GM12872 (cell line): Measurements from ENCODE around the gene ANKRD11.

Experiments
- TF ChIP-seq, protein P1 (sequence below): IDR thresholded peaks from 3 replicates; pipeline ENCODE4 v1.5.1; 2011; ENCODE audit warnings: low read depth, mild to moderate bottlenecking, low read length, moderate library complexity; ENCODE audit not compliant: insufficient read depth

Gene ANKRD11

DNA sequence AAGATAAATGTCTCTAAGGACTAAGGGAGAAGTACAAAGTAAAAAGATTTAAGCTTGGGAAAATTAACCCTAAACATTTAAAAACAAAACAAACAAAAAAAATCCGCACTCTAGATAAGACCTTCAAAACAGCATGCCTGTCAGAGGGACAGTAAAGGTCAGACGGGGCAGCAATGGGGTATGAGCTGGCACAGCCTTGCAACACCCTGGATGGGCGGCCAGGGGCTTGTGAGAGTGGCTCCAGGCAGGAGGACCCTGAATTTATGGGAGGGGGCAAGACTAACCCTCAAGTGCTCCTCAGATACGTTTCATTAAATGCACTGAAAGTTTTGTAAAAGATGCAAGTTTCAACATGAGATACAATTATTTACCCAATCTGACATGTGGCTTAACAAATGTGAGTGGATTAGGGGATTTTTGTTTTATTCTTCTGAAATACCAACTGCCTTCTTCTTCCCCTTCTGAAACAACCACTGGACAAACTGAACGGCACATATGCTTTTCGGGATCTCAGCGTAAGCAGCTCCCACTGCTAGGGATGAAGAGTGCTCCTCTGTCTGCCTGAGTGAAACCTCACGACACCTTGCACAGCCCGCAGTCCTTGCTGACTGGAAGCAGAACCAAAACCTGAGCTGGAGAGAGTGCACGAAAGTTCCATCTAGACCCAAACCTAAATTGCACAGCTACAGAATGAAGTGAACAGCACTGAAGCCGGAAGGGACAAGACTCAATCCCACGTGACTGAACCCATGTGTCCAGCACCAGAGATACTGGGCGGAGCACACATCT lies 128.4 kb downstream of the ANKRD11 start:
- TF ChIP-seq, protein P1, sequence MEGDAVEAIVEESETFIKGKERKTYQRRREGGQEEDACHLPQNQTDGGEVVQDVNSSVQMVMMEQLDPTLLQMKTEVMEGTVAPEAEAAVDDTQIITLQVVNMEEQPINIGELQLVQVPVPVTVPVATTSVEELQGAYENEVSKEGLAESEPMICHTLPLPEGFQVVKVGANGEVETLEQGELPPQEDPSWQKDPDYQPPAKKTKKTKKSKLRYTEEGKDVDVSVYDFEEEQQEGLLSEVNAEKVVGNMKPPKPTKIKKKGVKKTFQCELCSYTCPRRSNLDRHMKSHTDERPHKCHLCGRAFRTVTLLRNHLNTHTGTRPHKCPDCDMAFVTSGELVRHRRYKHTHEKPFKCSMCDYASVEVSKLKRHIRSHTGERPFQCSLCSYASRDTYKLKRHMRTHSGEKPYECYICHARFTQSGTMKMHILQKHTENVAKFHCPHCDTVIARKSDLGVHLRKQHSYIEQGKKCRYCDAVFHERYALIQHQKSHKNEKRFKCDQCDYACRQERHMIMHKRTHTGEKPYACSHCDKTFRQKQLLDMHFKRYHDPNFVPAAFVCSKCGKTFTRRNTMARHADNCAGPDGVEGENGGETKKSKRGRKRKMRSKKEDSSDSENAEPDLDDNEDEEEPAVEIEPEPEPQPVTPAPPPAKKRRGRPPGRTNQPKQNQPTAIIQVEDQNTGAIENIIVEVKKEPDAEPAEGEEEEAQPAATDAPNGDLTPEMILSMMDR: no peak

DNA sequence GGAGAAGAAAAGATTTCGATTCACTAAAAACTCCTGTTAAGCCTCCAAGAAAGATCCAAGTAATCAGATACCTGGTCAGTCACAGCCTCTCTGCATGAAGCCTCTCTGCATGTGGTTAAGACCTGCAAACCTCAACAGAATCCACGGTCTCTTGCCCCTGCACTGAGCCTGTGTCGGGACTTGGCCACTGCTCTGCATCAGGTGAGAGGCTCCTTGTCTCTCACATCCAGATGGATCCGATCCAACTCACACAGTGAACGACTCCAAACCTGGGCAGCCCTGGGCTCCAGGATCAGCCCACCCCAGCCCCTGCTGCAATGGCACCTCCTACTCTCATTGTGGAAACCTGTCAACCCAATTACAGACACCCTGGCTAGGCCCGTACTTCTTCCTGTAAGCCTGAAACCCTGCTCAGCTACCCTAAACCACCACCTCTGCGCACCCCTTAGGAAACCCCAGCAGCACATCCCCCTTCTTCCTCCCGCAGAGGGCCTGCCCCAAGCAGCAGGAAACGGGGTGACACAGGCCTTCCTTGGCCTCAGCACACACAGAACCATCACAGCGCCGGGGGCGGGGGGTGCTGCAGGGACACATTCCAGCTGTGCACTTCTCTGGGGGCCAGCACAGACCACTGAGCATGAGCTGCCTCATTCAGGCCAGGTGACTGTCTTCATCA lies 129.5 kb downstream of the ANKRD11 start:
- TF ChIP-seq, protein P1: no peak

DNA sequence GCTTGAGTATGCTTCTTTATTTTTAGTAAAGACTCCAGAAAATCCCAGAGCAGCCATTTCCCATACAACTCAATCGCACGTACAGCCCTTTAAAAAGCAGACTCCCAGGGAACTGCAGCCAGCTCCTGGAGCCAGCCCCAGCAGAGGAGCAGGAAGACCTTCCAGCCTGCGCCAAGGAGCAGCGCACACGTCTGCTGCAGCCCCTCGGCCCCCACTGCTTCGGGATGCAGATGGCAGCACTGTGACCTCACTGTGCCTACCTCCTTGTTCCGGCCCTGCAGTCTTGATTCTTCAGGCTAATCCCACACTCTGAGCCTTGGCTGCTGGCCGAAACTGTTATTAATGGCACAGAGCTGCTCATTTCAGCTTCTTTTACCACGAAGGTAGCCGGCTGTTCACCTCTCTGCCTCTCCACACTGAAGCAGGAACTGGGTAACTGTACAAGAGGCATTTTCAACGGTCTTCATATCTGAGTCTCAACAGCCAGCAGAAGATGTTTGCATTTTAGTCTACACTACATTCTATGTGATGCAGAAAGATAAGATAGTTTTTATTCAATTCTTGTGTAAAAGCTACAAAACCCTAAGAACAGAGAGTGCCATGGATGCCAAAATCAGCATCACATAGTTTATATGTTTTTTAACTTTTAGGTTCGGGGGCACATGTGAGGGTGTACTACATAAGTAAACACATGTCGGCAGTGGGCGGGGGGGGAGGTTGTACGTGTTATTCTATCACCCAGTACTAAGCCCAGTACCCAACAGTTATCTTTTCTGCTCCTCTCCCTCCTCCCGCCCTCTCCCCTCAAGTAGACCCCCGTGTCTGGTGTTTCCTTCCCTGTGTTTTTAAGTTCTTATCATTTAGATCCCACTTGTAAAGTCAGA lies 130.9 kb downstream of the ANKRD11 start:
- TF ChIP-seq, protein P1: no peak

DNA sequence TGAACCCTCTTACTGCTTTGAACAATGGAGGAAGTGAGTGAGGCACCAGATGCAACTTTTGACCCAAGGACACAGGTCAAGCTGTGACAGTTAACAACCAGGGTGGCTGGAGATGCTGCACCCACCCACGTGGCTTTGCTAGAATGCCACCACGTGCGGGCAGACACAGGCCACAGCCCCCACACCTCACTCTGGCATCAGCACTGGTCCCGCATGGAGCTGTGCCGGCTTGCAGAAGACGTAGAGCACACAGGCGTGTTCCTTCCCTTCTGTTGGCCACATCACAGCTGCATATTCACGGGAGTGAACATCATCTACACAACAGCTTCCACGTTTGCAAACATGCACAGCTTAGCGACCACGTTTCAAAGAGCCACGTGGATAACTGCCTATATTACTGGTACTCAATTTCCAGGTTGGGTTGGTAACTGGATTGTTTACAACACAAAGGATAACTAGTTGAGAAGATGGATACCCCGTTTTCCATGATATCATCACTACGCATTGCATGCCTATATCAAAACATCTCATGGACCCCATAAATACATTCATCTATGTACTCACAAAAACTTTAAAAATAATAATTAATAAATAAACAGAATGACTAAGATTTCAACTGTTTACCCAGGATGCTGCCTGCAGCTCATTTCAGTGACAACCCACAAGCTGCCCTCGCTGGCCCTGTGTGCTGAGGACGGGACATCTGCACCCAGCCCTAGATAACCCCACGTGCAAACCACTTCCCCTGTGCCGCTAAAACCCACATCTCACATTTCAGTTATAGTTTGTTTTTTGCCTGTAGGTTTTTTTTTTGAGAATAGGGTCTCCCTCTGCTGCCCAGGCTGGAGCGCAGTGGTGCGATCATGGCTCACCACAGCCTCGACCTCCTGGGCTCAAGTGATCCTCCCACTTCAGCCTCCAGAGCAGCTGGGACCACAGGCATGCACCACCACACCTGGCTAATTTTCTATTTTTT lies 132.0 kb downstream of the ANKRD11 start:
- TF ChIP-seq, protein P1: no peak

DNA sequence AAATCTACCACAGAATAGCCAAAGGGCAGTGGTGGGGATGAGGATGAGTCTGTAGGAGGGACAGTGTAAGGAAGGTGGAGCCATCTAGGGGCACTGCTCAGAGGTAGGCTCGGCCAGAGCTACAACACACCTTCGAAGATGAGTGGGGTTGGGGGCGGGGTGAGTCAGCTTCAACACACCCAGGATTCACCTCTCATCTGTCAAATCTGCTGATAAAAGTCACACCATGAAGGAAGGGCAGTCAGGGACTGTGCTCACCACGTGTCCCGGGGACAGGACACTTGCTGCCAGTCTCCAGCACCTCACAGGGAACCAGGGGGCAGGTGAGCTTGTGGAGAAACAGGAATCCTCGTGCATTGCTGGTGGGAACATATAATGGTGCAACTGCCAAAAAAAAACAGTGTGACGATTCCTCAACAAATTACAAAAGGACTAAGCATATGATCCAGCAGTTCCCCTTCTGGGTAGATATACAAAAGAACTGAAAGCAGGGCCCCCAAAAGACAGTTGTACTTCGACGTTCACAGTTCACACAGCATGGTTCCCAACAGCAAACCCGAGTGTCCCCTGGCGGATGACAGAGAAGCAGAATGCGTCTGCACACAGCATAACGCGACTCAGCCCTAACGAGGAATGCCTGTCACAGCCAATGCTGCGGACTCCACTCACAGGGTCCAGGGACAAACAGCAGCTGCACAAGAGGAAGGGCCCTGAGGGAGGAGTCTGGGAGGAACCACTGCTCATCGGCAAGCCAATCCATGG lies 133.1 kb downstream of the ANKRD11 start:
- TF ChIP-seq, protein P1: peak; percentile 19; the same call in 1 of the 3 replicates

DNA sequence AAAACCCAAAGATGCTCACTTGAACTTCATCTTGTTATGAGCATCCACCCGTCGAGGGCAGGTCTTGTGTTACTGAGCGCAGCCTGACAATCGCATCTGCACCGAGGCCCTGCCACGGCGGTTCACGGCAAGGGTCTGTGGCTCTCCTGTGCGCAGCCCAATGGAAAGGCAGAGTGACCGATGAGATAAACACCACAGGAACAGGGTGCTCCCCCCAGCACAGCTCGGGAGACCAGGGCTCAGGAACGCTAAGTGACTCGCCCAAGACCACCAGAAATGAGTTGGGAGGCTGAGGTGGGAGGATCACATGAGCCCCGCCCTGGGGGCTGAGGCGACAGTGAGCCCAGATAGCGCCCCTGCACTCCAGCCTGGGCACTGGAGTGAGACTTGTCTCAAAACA lies 134.7 kb downstream of the ANKRD11 start:
- TF ChIP-seq, protein P1: no peak
